IPS-NIHi7 (cell line): Measurements from ENCODE around the gene HDAC4.
A peak's percentile ranks its signal among the peaks of the same experiment; 100 is the strongest.

ENCODE experiments used
- DNase-seq: peaks from one replicate; pipeline ENCODE4 v3.0.0; 2012; ENCODE audit warnings: mixed read lengths; ENCODE audit errors: extremely low spot score

HDAC4 gene

DNA sequence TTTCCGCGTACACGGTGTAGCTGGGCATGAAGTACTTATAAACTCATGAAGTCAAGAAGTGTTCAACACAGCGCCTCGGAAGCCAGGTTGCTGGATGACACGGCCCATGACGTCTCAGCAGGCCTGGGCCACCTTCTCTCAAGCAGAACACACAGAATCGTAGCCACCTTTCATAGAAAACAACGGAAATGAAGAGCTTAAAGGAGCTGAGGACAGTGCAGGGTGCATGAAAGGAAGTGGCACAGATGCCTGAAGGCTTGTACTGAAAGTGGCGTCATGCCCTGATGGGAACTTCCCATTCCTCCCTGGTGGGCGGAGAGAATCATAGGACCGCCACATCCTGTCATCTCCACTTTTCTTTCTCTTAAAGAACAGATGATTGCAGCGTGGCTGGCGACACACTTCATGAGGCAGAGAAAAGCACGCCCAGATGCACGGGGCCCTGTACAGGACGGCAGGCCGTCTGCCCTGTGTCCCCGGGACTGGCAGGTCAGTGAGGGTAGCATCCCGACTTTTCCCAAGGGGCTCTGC lies 31.1 kb downstream of the HDAC4 start:
- no peak for DNase-seq

- no peak for DNase-seq
These were observed 31.8 kb downstream of the HDAC4 start for GRCh38 chr2:239368906-239369552.

GRCh38 chr2:239368321-239368720 lies 32.5 kb downstream of the HDAC4 start:
- no peak for DNase-seq

DNA sequence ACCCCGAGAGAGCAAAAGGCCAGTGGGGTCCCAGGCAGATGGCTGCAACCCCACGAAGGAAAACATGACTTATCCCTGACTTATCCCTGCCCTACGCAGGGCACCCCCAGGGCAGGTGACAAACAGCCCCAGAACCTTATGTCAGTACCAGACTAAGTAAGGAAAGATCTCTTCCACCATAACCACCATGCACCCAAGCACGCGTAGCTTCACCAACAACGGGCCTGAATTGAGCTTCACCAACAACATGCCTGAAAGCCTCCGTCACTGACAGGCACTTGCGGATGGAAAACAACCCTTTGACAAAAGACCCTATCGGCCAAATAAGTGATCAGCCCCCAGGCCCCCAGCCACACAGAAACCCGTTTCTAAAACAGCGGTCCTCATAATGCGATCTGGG lies 34.1 kb downstream of the HDAC4 start:
- no peak for DNase-seq

DNA sequence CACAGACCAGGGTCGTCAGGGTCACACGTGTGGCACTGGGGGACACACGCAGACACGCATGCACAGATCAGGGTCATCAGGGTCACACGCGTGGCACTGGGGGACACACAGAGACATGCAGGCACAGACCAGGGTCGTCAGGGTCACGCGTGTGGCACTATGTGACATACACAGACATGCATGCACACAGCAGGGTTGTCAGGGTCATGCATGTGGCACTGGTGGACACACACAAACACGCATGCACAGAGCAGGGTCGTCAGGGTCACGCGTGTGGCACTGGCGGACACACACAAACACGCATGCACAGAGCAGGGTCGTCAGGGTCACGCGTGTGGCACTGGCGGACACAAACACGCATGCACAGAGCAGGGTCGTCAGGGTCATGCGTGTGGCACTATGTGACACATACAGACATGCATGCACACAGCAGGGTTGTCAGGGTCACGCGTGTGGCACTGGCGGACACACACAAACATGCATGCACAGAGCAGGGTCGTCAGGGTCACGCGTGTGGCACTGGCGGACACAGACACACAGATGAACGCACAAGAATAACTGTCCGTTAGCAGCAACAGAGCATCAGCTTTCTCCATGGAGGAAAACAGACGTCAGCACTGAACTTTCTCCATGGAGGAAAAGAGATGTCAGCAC lies 34.9 kb downstream of the HDAC4 start:
- DNase-seq: no peak

GRCh38 chr2:239365071-239365781 lies 35.6 kb downstream of the HDAC4 start:
- no peak for DNase-seq

GRCh38 chr2:239363946-239364637 lies 36.7 kb downstream of the HDAC4 start:
- DNase-seq: no peak

DNA sequence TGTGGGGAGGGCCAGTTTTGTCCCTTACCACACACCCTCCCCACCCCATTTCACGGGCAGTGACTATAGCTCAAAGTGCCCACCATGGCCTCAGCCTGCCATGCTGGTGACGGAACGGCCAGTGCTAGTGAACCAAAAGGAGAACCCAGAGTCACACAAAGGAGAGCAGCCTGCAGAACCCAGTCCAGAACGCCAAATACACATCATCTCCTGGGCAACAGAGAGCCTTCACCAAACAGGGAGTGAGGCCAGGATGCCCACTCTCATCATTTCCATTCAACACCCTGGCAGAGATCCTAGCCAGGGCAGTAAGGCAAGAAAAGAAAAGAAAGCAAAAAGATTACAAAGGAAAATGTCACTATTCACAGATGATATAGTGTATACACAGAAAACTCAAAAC lies 38.3 kb downstream of the HDAC4 start:
- DNase-seq: no peak

DNA sequence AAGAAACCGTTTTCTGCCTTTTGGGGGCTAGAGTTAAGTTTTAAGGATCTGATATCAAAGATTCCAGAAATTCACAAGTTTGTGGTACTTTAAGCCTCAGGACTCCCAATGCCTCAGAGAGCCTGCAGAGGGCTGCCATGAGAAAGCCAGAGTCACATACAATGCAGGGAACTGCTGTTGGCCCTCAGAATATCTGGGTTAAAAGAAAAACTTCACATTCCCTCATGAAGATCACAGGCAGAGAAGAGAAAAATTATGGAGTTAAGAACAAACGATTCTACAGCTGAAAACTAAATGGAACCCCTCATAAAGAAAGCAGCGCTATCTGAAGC lies 39.5 kb downstream of the HDAC4 start:
- DNase-seq: peak; percentile 54

- no peak for DNase-seq
These were observed 40.2 kb downstream of the HDAC4 start for GRCh38 chr2:239360421-239361310.

DNA sequence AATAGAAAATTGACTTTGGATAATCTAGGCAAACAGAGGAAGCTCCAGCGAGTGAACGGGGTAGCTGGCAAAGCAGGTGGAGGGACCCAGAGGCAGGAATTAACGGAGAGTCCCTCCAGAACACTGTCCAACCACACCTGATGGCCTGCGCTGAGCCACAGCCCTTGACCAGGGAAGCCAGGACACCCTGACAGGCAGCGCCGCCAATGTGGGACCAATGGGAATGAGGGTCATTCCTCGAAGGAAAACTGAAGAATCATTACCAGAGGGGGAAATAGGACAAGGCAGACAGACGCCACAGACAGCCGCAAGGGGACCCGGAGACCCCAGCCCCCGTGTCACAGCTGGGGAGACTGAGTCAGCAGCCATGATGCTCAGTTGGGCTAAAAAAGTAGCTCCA lies 40.8 kb downstream of the HDAC4 start:
- DNase-seq: no peak

DNA sequence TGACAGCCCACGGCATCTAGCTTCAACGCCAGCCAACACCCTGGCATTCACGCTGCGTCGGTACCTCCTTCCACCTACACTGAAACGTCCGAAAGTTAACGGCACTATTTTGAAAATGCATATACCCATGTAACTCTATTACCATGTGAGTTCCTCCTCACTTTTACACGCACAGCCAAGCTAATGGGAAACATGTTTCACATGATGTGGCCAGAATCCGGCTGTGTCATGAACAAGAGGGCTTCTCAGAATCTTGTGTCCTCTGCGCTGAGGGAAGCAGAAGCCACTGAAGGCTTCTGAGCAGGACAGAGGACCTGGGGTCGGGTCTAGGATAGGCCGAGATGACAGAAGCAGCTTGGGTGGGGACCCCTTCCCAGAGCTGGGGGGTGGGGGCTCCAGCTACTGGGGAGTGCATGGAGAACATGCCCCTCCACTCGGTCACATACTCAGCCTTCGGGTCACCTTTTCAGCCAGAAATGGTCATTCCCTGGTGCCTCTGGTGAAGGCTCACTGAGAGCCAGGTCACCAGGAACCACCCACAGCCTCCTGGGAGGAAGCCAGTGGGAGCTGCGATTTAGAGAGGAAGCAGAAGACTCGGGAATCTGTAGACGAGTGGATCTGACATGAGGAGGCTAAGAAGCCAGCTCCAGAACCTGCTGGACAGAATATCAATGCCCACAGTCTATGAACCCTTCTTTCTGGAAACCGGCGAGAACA lies 41.5 kb downstream of the HDAC4 start:
- no peak for DNase-seq

GRCh38 chr2:239358062-239358754 lies 42.6 kb downstream of the HDAC4 start:
- DNase-seq: no peak

- no peak for DNase-seq
These were observed 45.1 kb downstream of the HDAC4 start for GRCh38 chr2:239355724-239356123.

DNA sequence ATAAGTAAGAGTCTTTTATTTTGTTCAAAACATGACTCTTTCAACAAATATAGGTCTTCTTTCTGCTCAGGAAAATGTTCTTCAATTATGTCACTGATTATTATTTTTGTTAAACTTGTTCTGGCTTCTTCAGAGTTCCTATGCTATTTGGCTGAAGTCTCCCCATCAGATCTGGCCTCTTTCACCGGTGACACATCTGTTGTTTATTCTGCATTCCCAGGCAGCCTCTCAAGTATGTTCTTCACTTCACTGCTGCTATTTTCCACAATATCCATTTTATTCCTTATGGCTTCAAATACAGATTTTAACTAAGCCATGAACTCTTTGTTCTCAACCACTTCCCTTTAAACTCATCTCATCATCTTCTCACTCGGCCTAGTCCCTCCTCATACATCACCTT lies 45.7 kb downstream of the HDAC4 start:
- no peak for DNase-seq

- DNase-seq: no peak
These were observed 46.1 kb downstream of the HDAC4 start for GRCh38 chr2:239354791-239355136.

DNA sequence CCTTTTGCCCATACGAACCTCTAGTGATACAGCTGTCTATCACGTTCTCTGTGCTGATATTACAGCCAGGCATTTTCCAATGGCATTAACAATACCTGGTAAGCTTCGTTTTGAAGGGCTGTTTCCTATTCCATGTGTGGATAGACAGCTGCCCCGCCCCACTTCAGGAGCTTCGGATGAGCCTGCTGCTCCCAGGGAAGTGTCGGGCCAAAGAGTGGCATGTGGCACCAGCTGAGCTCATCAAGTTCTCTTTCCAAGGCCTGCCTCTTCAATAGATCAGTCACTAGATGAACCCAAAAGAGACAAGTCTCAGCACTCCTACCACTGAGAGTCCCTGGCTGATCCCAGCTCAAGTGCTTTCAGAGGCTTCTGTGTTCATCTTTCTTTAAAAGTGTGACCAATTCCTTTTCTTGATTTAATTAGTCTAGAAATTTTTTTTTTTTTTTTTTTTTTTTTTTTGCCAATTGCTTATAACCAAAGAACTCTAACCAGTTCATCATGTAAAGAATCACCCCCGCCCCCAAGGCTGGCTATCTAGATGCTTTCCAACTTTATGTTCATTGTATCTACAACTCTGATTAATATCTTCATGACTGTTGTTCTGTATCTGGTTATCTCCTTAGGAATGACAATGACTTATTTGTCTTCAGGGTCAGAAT lies 46.6 kb downstream of the HDAC4 start:
- DNase-seq: no peak

- DNase-seq: no peak
These were observed 47.1 kb downstream of the HDAC4 start for GRCh38 chr2:239353692-239354091.

DNA sequence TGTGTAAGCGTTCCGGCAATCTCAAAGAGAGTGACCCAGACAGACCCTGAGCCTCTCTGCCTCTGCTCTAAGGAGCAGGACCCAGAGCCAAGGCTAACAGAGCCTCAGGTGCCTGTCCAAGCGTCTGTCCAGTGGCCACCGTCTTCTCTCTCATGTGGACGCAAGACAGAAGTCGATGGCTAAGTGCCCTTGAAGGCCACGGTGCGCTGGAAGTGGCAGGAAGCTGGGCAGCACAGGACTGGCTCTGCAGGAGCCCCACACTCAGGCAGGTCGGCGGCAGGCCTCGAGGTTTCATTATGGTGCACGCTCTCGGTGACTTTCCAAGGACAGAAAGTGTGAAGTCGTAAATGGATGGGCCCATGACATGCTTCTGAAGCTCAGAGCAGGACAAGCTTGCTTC lies 49.1 kb downstream of the HDAC4 start:
- no peak for DNase-seq
